K562 (cell line): Measurements from ENCODE around the gene HNRNPM. TPM values are rescaled to one million over a fixed set of nuclear protein-coding genes. Genes with fewer than 3 reads are reported as not detected.

ENCODE experiments used
- ATAC-seq: fragments of 200-7000 bp; cut with Tn5 transposase; 3 replicates; pipeline ENCODE4 v1.9.1; 2020; ENCODE audit warnings: moderate library complexity
- BruUV-seq: library from RNA; stranded (reverse); fragments of 400-500 nt; replicated peaks from 2 replicates; lab custom pipeline; 2021; lab: Mats Ljungman, UMichigan
- CTCF ChIA-PET: fragments of 300-600 bp; formaldehyde crosslinking; extraction: SDS; loops from one replicate; lab custom pipeline; 2021; ENCODE audit warnings: low intra/inter-chr PET ratio; lab: Yijun Ruan, JAX
- POLR2A ChIA-PET: fragments of 300-600, 350-650 bp; sonication (Branson Sonifier 250); formaldehyde crosslinking; extraction: SDS; loops from one replicate; lab custom pipeline; 2021; ENCODE audit warnings: antibody characterized with exemption, inconsistent platforms; lab: Yijun Ruan, JAX
- DNase-seq, 4 experiments: peaks; one replicate each; pipeline versions ENCODE4 v3.0.0 to v3.0.0-alpha.2; 2011 to 2018; ENCODE audit warnings: low spot score in 3 of 4, mixed read lengths in 3 of 4; ENCODE audit errors: extremely low read depth in 1 of 4
- FAIRE-seq: peaks from 2 replicates; lab custom pipeline; 2011; peaks lifted over from hg19 to GRCh38; lab: Jason Lieb, UNC
- H2AFZ ChIP-seq: 2 replicates; pipeline ENCODE4 v1.6.0; 2011; ENCODE audit warnings: low read depth, low read length, control low read depth, inconsistent platforms
- H3K27ac ChIP-seq: fragments of 200-600 bp; 3 replicates; pipeline ENCODE4 v1.8.0; 2011; ENCODE audit warnings: low read depth, mild to moderate bottlenecking, control low read depth, inconsistent platforms, low read length, moderate library complexity, mixed read lengths; ENCODE audit errors: extremely low read depth
- H3K27me3 ChIP-seq, 2 experiments: fragments of 300-600 bp in 1 of 2; 2 replicates in 1 of 2; 3 replicates in 1 of 2; pipeline versions ENCODE4 v1.6.0 to v1.8.0; 2011; ENCODE audit warnings: inconsistent platforms in 2 of 2, low read length in 2 of 2, mild to moderate bottlenecking in 1 of 2, mixed read lengths in 1 of 2, moderate library complexity in 1 of 2; ENCODE audit not compliant: control insufficient read depth in 2 of 2, insufficient read depth in 2 of 2
- H3K36me3 ChIP-seq: fragments of 300-600 bp; 3 replicates; pipeline ENCODE4 v1.8.0; 2011; ENCODE audit warnings: mild to moderate bottlenecking, low read length, inconsistent platforms; ENCODE audit not compliant: control insufficient read depth, insufficient read depth
- H3K4me1 ChIP-seq, 2 experiments: fragments of 200-600 bp in 1 of 2; replicated peaks in 1 of 2; 2 replicates in 1 of 2; 3 replicates in 1 of 2; pipeline versions ENCODE4 v1.5.1 to v1.8.0; 2011; ENCODE audit warnings: inconsistent platforms in 2 of 2, low read length in 2 of 2, mild to moderate bottlenecking in 1 of 2, mixed read lengths in 1 of 2, moderate library complexity in 1 of 2; ENCODE audit not compliant: control insufficient read depth in 2 of 2, insufficient read depth in 2 of 2
- H3K4me2 ChIP-seq: 2 replicates; pipeline ENCODE4 v1.6.1; 2011; ENCODE audit warnings: low read length, control low read depth, inconsistent platforms, mixed read lengths; ENCODE audit not compliant: insufficient read depth
- H3K4me3 ChIP-seq: fragments of 200-600 bp; sonication (generic), shearing (Covaris generic); 2 replicates; pipeline ENCODE4 v1.5.1; 2016; ENCODE audit warnings: control low read depth, inconsistent platforms
- H3K79me2 ChIP-seq: fragments of 200-600 bp; 3 replicates; pipeline ENCODE4 v1.8.0; 2011; ENCODE audit warnings: low read length, inconsistent platforms; ENCODE audit not compliant: control insufficient read depth, insufficient read depth
- H3K9ac ChIP-seq, 2 experiments: 2 replicates each; pipeline versions ENCODE4 v1.6.0 to v1.6.1; 2011; ENCODE audit warnings: low read depth in 2 of 2, low read length in 2 of 2, control low read depth in 1 of 2, inconsistent platforms in 1 of 2, mild to moderate bottlenecking in 1 of 2, mixed read lengths in 1 of 2; ENCODE audit not compliant: insufficient read depth in 1 of 2
- H3K9me1 ChIP-seq: one replicate; pipeline ENCODE4 v1.6.0; 2011; ENCODE audit warnings: inconsistent platforms, mild to moderate bottlenecking, low read length, moderate library complexity; ENCODE audit not compliant: control insufficient read depth, insufficient read depth
- H3K9me3 ChIP-seq: replicated peaks from 2 replicates; pipeline ENCODE4 v1.5.1; 2011; ENCODE audit warnings: low read depth, low read length, inconsistent platforms; ENCODE audit not compliant: control insufficient read depth, insufficient read depth
- H4K20me1 ChIP-seq: replicated peaks from 2 replicates; pipeline ENCODE4 v1.6.1; 2011; ENCODE audit warnings: low read length, inconsistent platforms, mixed read lengths; ENCODE audit not compliant: control insufficient read depth, insufficient read depth
- GABPB1 ChIP-seq: sonication (generic); formaldehyde crosslinking; IDR thresholded peaks from 2 replicates; pipeline ENCODE4 v1.8.0; 2022; ENCODE audit warnings: mild to moderate bottlenecking, missing genetic modification reagents
- NBN ChIP-seq: fragments of 450-650 bp; IDR thresholded peaks from 2 replicates; pipeline ENCODE4 v1.6.1; 2016; ENCODE audit warnings: low read depth, mild to moderate bottlenecking
- NFXL1 ChIP-seq: fragments of 450-650 bp; formaldehyde crosslinking; IDR thresholded peaks from 2 replicates; pipeline ENCODE4 v1.4.0; 2021; ENCODE audit warnings: mild to moderate bottlenecking
- RBM22 ChIP-seq: fragments of 200-400 bp; formaldehyde crosslinking; IDR thresholded peaks from 2 replicates; pipeline ENCODE4 v1.6.1; 2018; ENCODE audit warnings: low read length, low read depth; ENCODE audit not compliant: poor library complexity, severe bottlenecking
- SRSF1 ChIP-seq: fragments of 200-400 bp; formaldehyde crosslinking; IDR thresholded peaks from 2 replicates; pipeline ENCODE4 v1.6.1; 2017; ENCODE audit warnings: mild to moderate bottlenecking, low read depth, low read length, moderate library complexity
- TSC22D4 ChIP-seq: fragments of 450-650 bp; IDR thresholded peaks from 2 replicates; pipeline ENCODE4 v1.6.1; 2016; ENCODE audit warnings: missing genetic modification characterization, missing biosample characterization, control low read depth
- ZBTB33 ChIP-seq: sonication (generic); formaldehyde crosslinking; IDR thresholded peaks from 2 replicates; pipeline ENCODE4 v1.8.1; 2023; ENCODE audit warnings: mild to moderate bottlenecking, missing genetic modification reagents
- WGBS: fragments of 100-300 bp; shearing (Covaris generic); methylation state at CpG from one replicate; pipeline ENCODE4 v1.1.6; 2016; ENCODE audit warnings: low coverage, mixed read lengths; ENCODE audit not compliant: insufficient coverage; ENCODE audit errors: missing lambda C conversion rate; 5-methylcytosine and 5-hydroxymethylcytosine counted together
- in situ Hi-C: fragments of 300-500 bp; cut with MboI; formaldehyde crosslinking; loops from 4 replicates; pipeline ENCODE4 v1.15.0; 2018; ENCODE audit warnings: inconsistent platforms, mixed read lengths
- intact Hi-C: fragments of 100-400 bp; cut with micrococcal nuclease; formaldehyde crosslinking; loops from 2 replicates; pipeline ENCODE4 v1.14.2; 2022
- polyA plus RNA-seq, 8 experiments: library from polyadenylated mRNA; depleted of rRNA in 4 of 8; stranded (reverse) in 5 of 8; unstranded in 3 of 8; fragments of >200 nt; fragmentation: Nextera tagmentation in 2 of 8; fragmentation: Illumina TruSeq in 1 of 8; extraction: Ambion mirVana in 2 of 8; extraction: Trizol in 1 of 8; gene quantifications; 2 replicates each; pipeline versions ENCODE4 v1.2.1 to v1.2.3, GENCODE V29; 2011 to 2014; ENCODE audit warnings: inconsistent platforms in 1 of 8, missing spikeins in 1 of 8
- total RNA-seq, 7 experiments: library from RNA; depleted of rRNA in 6 of 7; stranded (reverse); fragments of >200 nt in 6 of 7; fragmentation: Illumina TruSeq in 2 of 7; extraction: Trizol in 2 of 7; gene quantifications; 2 replicates each; pipeline versions ENCODE4 v1.2.1 to v1.2.3, GENCODE V29; 2011 to 2021; ENCODE audit warnings: low replicate concordance in 1 of 7

HNRNPM gene
- total and polyA plus RNA-seq, 9 of the 15 experiments (the other 6 are each of a cell fraction or from before 2014, with no cell fraction given), result 11.1 to 340 (median 195) TPM

DNA sequence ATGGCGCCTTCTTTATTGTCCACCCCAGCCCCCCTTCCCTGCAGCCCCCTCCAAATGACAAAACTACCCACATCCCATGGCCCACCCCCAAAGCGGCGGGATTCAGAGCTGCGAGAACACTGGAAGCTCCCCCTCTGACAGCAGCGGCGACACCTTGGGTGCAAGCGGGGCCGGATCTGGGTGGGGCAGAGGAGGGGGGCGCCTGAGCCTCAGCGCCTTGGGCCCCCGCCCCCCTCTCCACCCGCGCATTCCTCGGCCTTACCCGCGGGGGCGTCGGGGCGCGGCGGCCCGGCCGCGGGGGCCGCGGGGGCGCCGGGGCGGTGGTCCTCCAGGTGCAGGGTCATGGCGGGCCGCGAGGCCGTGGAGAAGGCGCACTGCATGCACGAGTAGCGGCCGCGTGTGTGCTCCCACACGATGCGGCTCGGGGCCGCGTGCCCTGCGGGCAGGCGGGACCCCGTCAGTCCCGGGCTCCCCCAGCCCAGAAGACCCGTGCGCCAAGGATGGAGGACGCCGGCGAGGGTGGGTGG is 65.9 kb downstream of the HNRNPM start:
- Histone ChIP-seq H3K27me3 (no peaks in the 10 kb centered on the region), H3K4me1 (peaks cover 38 to 62% of the 10 kb centered on the region in 2 experiments), H3K36me3 (peaks cover 2% of the 10 kb centered on the region; the same call in 1 of the 3 replicates), H3K79me2 (peaks cover 7% of the 10 kb centered on the region; the same call in 1 of the 3 replicates), H3K9ac (no peak overlapping the region), H3K4me3 (no peak overlapping the region), H3K4me2 (no peak overlapping the region), H2AFZ (no peak overlapping the region), H3K27ac (no peak overlapping the region), H3K9me1 (no peaks in the 10 kb centered on the region), H3K9me3 (peaks cover 2% of the 10 kb centered on the region), H4K20me1 (no peaks in the 10 kb centered on the region)
- FAIRE-seq (no peak), ATAC-seq (no peak), DNase-seq (peak in 1 of 4 experiments; percentile 14)
- TF ChIP-seq TSC22D4 (tag) (no peak), SRSF1 (no peak), ZBTB33 (no peak), RBM22 (no peak), NFXL1 (CRISPR knock-in tag) (no peak), GABPB1 (CRISPR knock-in tag) (no peak), NBN (no peak)
- in situ Hi-C loops, result no loop called here
- CTCF ChIA-PET, result no interaction called here
- BruUV-seq, result no TSS peak
- POLR2A ChIA-PET, result no interaction called here
- intact Hi-C loops, result loop anchor here (5.0 kb wide), 1 partner anchor 98 kb away; the partner anchor contains the start of gene MARCHF2
- 87% methylated on average over 3 of the region's 52 CpGs for WGBS
